ENCODE results near the gene ALG12. TPM values are rescaled to one million over a fixed set of nuclear protein-coding genes. Genes with fewer than 3 reads are reported as not detected.

ALG12 gene
- total and polyA plus RNA-seq, 2 of the 13 experiments (the other 11 are each of a cell fraction or from before 2014, with no cell fraction given) = 7.8 to 15.8 TPM

GRCh38 chr22:49962012-49962750 is 43.9 kb upstream of the ALG12 start (continued):
- no peak for TF ChIP-seq SRSF1 (optimal IDR thresholded peaks at IDR 0.05; ENCODE audit: low read depth, low read length)
- TF ChIP-seq ZNF574 (CRISPR knock-in tag; IDR thresholded peaks at IDR 0.05) = no peak
- TF ChIP-seq MYNN (CRISPR knock-in tag; IDR thresholded peaks at IDR 0.05; ENCODE audit: low read depth) = no peak
- TF ChIP-seq ELF3 (CRISPR knock-in tag; IDR thresholded peaks at IDR 0.05) = peak; percentile 47; the same call in 1 of the 2 replicates
- TF ChIP-seq, protein P1, sequence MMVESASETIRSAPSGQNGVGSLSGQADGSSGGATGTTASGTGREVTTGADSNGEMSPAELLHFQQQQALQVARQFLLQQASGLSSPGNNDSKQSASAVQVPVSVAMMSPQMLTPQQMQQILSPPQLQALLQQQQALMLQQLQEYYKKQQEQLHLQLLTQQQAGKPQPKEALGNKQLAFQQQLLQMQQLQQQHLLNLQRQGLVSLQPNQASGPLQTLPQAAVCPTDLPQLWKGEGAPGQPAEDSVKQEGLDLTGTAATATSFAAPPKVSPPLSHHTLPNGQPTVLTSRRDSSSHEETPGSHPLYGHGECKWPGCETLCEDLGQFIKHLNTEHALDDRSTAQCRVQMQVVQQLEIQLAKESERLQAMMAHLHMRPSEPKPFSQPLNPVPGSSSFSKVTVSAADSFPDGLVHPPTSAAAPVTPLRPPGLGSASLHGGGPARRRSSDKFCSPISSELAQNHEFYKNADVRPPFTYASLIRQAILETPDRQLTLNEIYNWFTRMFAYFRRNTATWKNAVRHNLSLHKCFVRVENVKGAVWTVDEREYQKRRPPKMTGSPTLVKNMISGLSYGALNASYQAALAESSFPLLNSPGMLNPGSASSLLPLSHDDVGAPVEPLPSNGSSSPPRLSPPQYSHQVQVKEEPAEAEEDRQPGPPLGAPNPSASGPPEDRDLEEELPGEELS (CRISPR knock-in tag; IDR thresholded peaks at IDR 0.05) = peak; percentile 59; the same call in 1 of the 2 replicates
- TF ChIP-seq KAT8 (CRISPR knock-in tag; IDR thresholded peaks at IDR 0.05) = no peak
- TF ChIP-seq GATAD1 (CRISPR knock-in tag; IDR thresholded peaks at IDR 0.05) = peak; percentile 6; the same call in 1 of the 2 replicates
- TF ChIP-seq RBAK (CRISPR knock-in tag; IDR thresholded peaks at IDR 0.05) = no peak
- TF ChIP-seq EHMT2 (IDR thresholded peaks at IDR 0.05; ENCODE audit: borderline replicate concordance, low read depth, low read length) = no peak
- peak; percentile 44; the same call in 1 of the 2 replicates for TF ChIP-seq NCOR1 (IDR thresholded peaks at IDR 0.05; ENCODE audit: borderline replicate concordance, low read length)
- 0 out of 2 replicates have a peak, but pooled peaks have one; percentile 23 for TF ChIP-seq PRMT3 (CRISPR knock-in tag; IDR thresholded peaks at IDR 0.05; ENCODE audit: borderline replicate concordance, low read depth)
- no peak for TF ChIP-seq CBX2 (IDR thresholded peaks at IDR 0.05; ENCODE audit: low read depth, low read length)
- TF ChIP-seq CBX2 (CRISPR knock-in tag; IDR thresholded peaks at IDR 0.05; ENCODE audit: low read depth) = no peak
- TF ChIP-seq, protein P2, sequence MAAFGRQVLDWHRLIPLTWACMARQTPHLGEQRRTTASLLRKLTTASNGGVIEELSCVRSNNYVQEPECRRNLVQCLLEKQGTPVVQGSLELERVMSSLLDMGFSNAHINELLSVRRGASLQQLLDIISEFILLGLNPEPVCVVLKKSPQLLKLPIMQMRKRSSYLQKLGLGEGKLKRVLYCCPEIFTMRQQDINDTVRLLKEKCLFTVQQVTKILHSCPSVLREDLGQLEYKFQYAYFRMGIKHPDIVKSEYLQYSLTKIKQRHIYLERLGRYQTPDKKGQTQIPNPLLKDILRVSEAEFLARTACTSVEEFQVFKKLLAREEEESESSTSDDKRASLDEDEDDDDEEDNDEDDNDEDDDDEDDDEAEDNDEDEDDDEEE (CRISPR knock-in tag; IDR thresholded peaks at IDR 0.05) = no peak
- TF ChIP-seq, protein P3, sequence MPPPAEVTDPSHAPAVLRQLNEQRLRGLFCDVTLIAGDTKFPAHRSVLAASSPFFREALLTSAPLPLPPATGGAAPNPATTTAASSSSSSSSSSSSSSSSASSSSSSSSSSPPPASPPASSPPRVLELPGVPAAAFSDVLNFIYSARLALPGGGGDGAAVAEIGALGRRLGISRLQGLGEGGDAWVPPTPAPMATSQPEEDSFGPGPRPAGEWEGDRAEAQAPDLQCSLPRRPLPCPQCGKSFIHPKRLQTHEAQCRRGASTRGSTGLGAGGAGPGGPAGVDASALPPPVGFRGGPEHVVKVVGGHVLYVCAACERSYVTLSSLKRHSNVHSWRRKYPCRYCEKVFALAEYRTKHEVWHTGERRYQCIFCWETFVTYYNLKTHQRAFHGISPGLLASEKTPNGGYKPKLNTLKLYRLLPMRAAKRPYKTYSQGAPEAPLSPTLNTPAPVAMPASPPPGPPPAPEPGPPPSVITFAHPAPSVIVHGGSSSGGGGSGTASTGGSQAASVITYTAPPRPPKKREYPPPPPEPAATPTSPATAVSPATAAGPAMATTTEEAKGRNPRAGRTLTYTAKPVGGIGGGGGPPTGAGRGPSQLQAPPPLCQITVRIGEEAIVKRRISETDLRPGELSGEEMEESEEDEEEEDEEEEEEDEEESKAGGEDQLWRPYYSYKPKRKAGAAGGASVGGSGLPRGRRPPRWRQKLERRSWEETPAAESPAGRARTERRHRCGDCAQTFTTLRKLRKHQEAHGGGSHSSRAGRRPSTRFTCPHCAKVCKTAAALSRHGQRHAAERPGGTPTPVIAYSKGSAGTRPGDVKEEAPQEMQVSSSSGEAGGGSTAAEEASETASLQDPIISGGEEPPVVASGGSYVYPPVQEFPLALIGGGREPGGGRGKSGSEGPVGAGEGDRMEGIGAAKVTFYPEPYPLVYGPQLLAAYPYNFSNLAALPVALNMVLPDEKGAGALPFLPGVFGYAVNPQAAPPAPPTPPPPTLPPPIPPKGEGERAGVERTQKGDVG (CRISPR knock-in tag; IDR thresholded peaks at IDR 0.05; ENCODE audit: borderline replicate concordance) = no peak
- TF ChIP-seq NR2C2 (CRISPR knock-in tag; IDR thresholded peaks at IDR 0.05; ENCODE audit: borderline replicate concordance) = peak; percentile 61; the same call in 1 of the 2 replicates
- TF ChIP-seq MBNL3 (CRISPR knock-in tag; conservative IDR thresholded peaks at IDR 0.05) = no peak
- TF ChIP-seq MED1 (CRISPR knock-in tag; IDR thresholded peaks at IDR 0.05) = peak; percentile 4; the same call in 1 of the 2 replicates
- TF ChIP-seq MYC (CRISPR knock-in tag; IDR thresholded peaks at IDR 0.05; ENCODE audit: borderline replicate concordance) = peak; percentile 52; the same call in 1 of the 2 replicates
- no peak for TF ChIP-seq WIZ (CRISPR knock-in tag; IDR thresholded peaks at IDR 0.05)
- no peak for TF ChIP-seq ZKSCAN5 (CRISPR knock-in tag; IDR thresholded peaks at IDR 0.05)
